Activated T-helper 9 cell treated with anti-CD3 and anti-CD28 coated beads, Interleukin-2, amount 50 U/mL, for 16 hours (primary cell): ENCODE measurements around the gene GTF2IRD1.
"Not testable (repeated sequence)": the region's sequence is repeated elsewhere in the genome, so short reads cannot be mapped to it uniquely, and the experiment has no call there.

Experiments used
- DNase-seq: peaks from one replicate; pipeline ENCODE4 v3.0.0-alpha.2; 2020; ENCODE audit warnings: low read depth

The GTF2IRD1 gene

GRCh38 chr7:74515276-74515675, 61.6 kb downstream of the GTF2IRD1 start:
- no peak for DNase-seq

GRCh38 chr7:74516214-74516613, 62.5 kb downstream of the GTF2IRD1 start:
- no peak for DNase-seq

GRCh38 chr7:74518041-74518440, 64.3 kb downstream of the GTF2IRD1 start:
- no peak for DNase-seq

- DNase-seq, result no peak
Measured at GRCh38 chr7:74518654-74519053, 64.9 kb downstream of the GTF2IRD1 start.

GRCh38 chr7:74519395-74519794, 65.7 kb downstream of the GTF2IRD1 start:
- no peak for DNase-seq

- DNase-seq, result no peak
Measured at GRCh38 chr7:74521855-74522254, 68.1 kb downstream of the GTF2IRD1 start.

- DNase-seq, result no peak
Measured at GRCh38 chr7:74522281-74522905, 68.7 kb downstream of the GTF2IRD1 start.

GRCh38 chr7:74523015-74523414, 69.3 kb downstream of the GTF2IRD1 start:
- no peak for DNase-seq

GRCh38 chr7:74525140-74525539, 71.4 kb downstream of the GTF2IRD1 start:
- no peak for DNase-seq

GRCh38 chr7:74525881-74526280, 72.2 kb downstream of the GTF2IRD1 start:
- DNase-seq, result no peak

GRCh38 chr7:74526780-74527179, 73.1 kb downstream of the GTF2IRD1 start:
- DNase-seq, result no peak

- DNase-seq, result no peak
Measured at GRCh38 chr7:74527842-74528241, 74.1 kb downstream of the GTF2IRD1 start.

GRCh38 chr7:74528773-74529172, 75.1 kb downstream of the GTF2IRD1 start:
- not testable (repeated sequence) for DNase-seq

- no peak for DNase-seq
Measured at GRCh38 chr7:74535951-74536356, 82.2 kb downstream of the GTF2IRD1 start.

GRCh38 chr7:74541937-74542336, 88.2 kb downstream of the GTF2IRD1 start:
- not testable (repeated sequence) for DNase-seq

GRCh38 chr7:74542558-74543117, 88.9 kb downstream of the GTF2IRD1 start:
- no peak for DNase-seq

GRCh38 chr7:74544706-74545469, 91.2 kb downstream of the GTF2IRD1 start:
- DNase-seq, result no peak

- no peak for DNase-seq
Measured at GRCh38 chr7:74545921-74546320, 92.2 kb downstream of the GTF2IRD1 start.

GRCh38 chr7:74553596-74554012, 99.9 kb downstream of the GTF2IRD1 start:
- not testable (repeated sequence) for DNase-seq

GRCh38 chr7:74554178-74554577, 100.5 kb downstream of the GTF2IRD1 start:
- DNase-seq, result no peak

GRCh38 chr7:74560086-74560719, 106.5 kb downstream of the GTF2IRD1 start:
- no peak for DNase-seq

- no peak for DNase-seq
Measured at GRCh38 chr7:74561898-74562613, 108.3 kb downstream of the GTF2IRD1 start.
